IMR-90 (cell line): Measurements from ENCODE around the gene ANTXRL. TPM values are rescaled to one million over a fixed set of nuclear protein-coding genes. Genes with fewer than 3 reads are reported as not detected.

Source experiments
- ATAC-seq: fragments of 200-7000 bp; cut with Tn5 transposase; 2 replicates; pipeline ENCODE4 v1.9.1; 2020; ENCODE audit warnings: low read depth, mild to moderate bottlenecking, moderate library complexity
- BruUV-seq: library from RNA; stranded (reverse); fragments of 400-500 nt; replicated peaks from 2 replicates; lab custom pipeline; 2021; lab: Mats Ljungman, UMichigan
- CTCF ChIA-PET: fragments of 300-600 bp; formaldehyde crosslinking; extraction: SDS; loops from one replicate; lab custom pipeline; 2021; ENCODE audit warnings: antibody characterized with exemption; lab: Yijun Ruan, JAX
- POLR2A ChIA-PET: fragments of 300-600 bp; sonication (Branson Sonifier 250); formaldehyde crosslinking; loops from one replicate; lab custom pipeline; 2022; ENCODE audit warnings: antibody characterized with exemption; ENCODE audit not compliant: unreplicated experiment; lab: Charles Lee
- DNase-seq: peaks from one replicate; pipeline ENCODE4 v3.0.0; 2013
- H2AFZ ChIP-seq: replicated peaks from 2 replicates; pipeline ENCODE3; 2013; ENCODE audit warnings: low read length, mild to moderate bottlenecking; ENCODE audit not compliant: poor library complexity
- H2AK5ac ChIP-seq: 2 replicates; pipeline ENCODE4 v1.6.1; 2013; ENCODE audit warnings: low read depth, low read length, inconsistent platforms
- H2AK9ac ChIP-seq: replicated peaks from 2 replicates; pipeline ENCODE3; 2013; ENCODE audit warnings: mild to moderate bottlenecking, low read depth, low read length, moderate library complexity; ENCODE audit not compliant: poor library complexity
- H2BK120ac ChIP-seq: 2 replicates; pipeline ENCODE4 v1.6.1; 2013; ENCODE audit warnings: low read depth, low read length, inconsistent platforms
- H2BK15ac ChIP-seq: 3 replicates; pipeline ENCODE4 v1.6.1; 2013; ENCODE audit warnings: low read depth, low read length, inconsistent platforms
- H2BK20ac ChIP-seq: 2 replicates; pipeline ENCODE4 v1.6.1; 2013; ENCODE audit warnings: low read depth, mild to moderate bottlenecking, inconsistent platforms, low read length, moderate library complexity
- H2BK5ac ChIP-seq: 2 replicates; pipeline ENCODE4 v1.6.1; 2013; ENCODE audit warnings: mild to moderate bottlenecking, low read depth, low read length, inconsistent platforms; ENCODE audit not compliant: poor library complexity, severe bottlenecking
- H3K14ac ChIP-seq: replicated peaks from 2 replicates; pipeline ENCODE4 v1.6.1; 2013; ENCODE audit warnings: low read depth, low read length, inconsistent platforms
- H3K18ac ChIP-seq: 2 replicates; pipeline ENCODE4 v1.6.1; 2013; ENCODE audit warnings: low read depth, low read length, control low read depth
- H3K23ac ChIP-seq: 2 replicates; pipeline ENCODE4 v1.6.1; 2013; ENCODE audit warnings: low read depth, low read length, inconsistent platforms
- H3K27ac ChIP-seq: 2 replicates; pipeline ENCODE4 v1.5.1; 2013; ENCODE audit warnings: mild to moderate bottlenecking, control low read depth, low read length; ENCODE audit not compliant: insufficient read depth
- H3K27me3 ChIP-seq: 2 replicates; pipeline ENCODE4 v1.6.1; 2013; ENCODE audit warnings: low read length; ENCODE audit not compliant: control insufficient read depth, insufficient read depth
- H3K36me3 ChIP-seq: 2 replicates; pipeline ENCODE4 v1.6.1; 2013; ENCODE audit warnings: low read length, mixed read lengths; ENCODE audit not compliant: control insufficient read depth, insufficient read depth
- H3K4ac ChIP-seq: 2 replicates; pipeline ENCODE4 v1.6.1; 2013; ENCODE audit warnings: low read depth, low read length, inconsistent platforms
- H3K4me1 ChIP-seq: 2 replicates; pipeline ENCODE4 v1.6.1; 2013; ENCODE audit warnings: low read length, mixed read lengths; ENCODE audit not compliant: control insufficient read depth, insufficient read depth
- H3K4me2 ChIP-seq: 2 replicates; pipeline ENCODE4 v1.6.1; 2013; ENCODE audit warnings: low read depth, mild to moderate bottlenecking, control low read depth, low read length, moderate library complexity
- H3K4me3 ChIP-seq: 2 replicates; pipeline ENCODE4 v1.5.1; 2013; ENCODE audit warnings: low read depth, mild to moderate bottlenecking, control low read depth, low read length, moderate library complexity; ENCODE audit not compliant: insufficient read depth
- H3K56ac ChIP-seq: 2 replicates; pipeline ENCODE4 v1.6.1; 2013; ENCODE audit warnings: low read length, inconsistent platforms; ENCODE audit not compliant: insufficient read depth; ENCODE audit errors: extremely low read depth
- H3K79me1 ChIP-seq, 2 experiments: 2 replicates each; pipeline ENCODE4 v1.6.1; 2013; ENCODE audit warnings: low read length in 2 of 2, inconsistent platforms in 1 of 2, low read depth in 1 of 2
- H3K9ac ChIP-seq: 2 replicates; pipeline ENCODE4 v1.6.1; 2013; ENCODE audit warnings: low read depth, low read length, control low read depth
- H3K9me1 ChIP-seq: 2 replicates; pipeline ENCODE4 v1.6.1; 2013; ENCODE audit warnings: low read length, inconsistent platforms; ENCODE audit not compliant: insufficient read depth
- H3K9me3 ChIP-seq: 2 replicates; pipeline ENCODE4 v1.6.1; 2013; ENCODE audit warnings: low read length; ENCODE audit not compliant: control insufficient read depth, insufficient read depth
- H4K20me1 ChIP-seq: 2 replicates; pipeline ENCODE4 v1.6.1; 2013; ENCODE audit warnings: low read length, inconsistent platforms; ENCODE audit not compliant: insufficient read depth
- H4K5ac ChIP-seq: 2 replicates; pipeline ENCODE4 v1.6.1; 2013; ENCODE audit warnings: mild to moderate bottlenecking, low read depth, low read length, control low read depth
- H4K8ac ChIP-seq, 2 experiments: 2 replicates each; pipeline ENCODE4 v1.6.1; 2013; ENCODE audit warnings: low read depth in 2 of 2, low read length in 2 of 2, control low read depth in 1 of 2, inconsistent platforms in 1 of 2
- H4K91ac ChIP-seq: 2 replicates; pipeline ENCODE4 v1.6.1; 2013; ENCODE audit warnings: low read depth, low read length, inconsistent platforms; ENCODE audit not compliant: insufficient read depth
- CHD1 ChIP-seq: IDR thresholded peaks from 2 replicates; pipeline ENCODE4 v1.6.1; 2012; ENCODE audit warnings: low read depth, low read length, improper control_type of control experiment
- RAD21 ChIP-seq: IDR thresholded peaks from 2 replicates; pipeline ENCODE4 v1.6.1; 2012; ENCODE audit warnings: low read length, improper control_type of control experiment
- SMC3 ChIP-seq: fragments of 150-350 bp; IDR thresholded peaks from 2 replicates; pipeline ENCODE4 v1.6.1; 2016; ENCODE audit warnings: low read depth, mild to moderate bottlenecking, antibody characterized with exemption, low read length, moderate library complexity
- WGBS, 2 experiments: methylation state at CpG; one replicate each; pipeline versions ENCODE4 v1.1.5 to v1.1.7; 2013; ENCODE audit warnings: missing lambda C conversion rate in 2 of 2; ENCODE audit not compliant: insufficient read length in 1 of 2; ENCODE audit errors: extremely low coverage in 2 of 2; 5-methylcytosine and 5-hydroxymethylcytosine counted together
- dilution Hi-C: fragments of 300-500 bp; cut with HindIII; formaldehyde crosslinking; loops from one replicate; pipeline ENCODE4 v1.14.3; 2018; ENCODE audit warnings: low sequenced_read_pairs; ENCODE audit not compliant: unreplicated experiment
- in situ Hi-C: fragments of 300-500 bp; cut with MboI; formaldehyde crosslinking; loops from 3 replicates; pipeline ENCODE4 v1.14.3; 2019; ENCODE audit warnings: low sequenced_read_pairs, inconsistent platforms, mixed read lengths
- intact Hi-C: fragments of 100-400 bp; cut with micrococcal nuclease; formaldehyde crosslinking; loops from 2 replicates; pipeline ENCODE4 v1.10.0; 2022
- polyA plus RNA-seq, 3 experiments: library from polyadenylated mRNA; depleted of rRNA; stranded (reverse); fragments of >200 nt; gene quantifications; 2 replicates each; pipeline ENCODE4 v1.2.3, GENCODE V29; 2012; ENCODE audit warnings: low replicate concordance in 1 of 3
- total RNA-seq: library from RNA; depleted of rRNA; stranded (reverse); fragments of >200 nt; gene quantifications from 2 replicates; pipeline ENCODE4 v1.2.3, GENCODE V29; 2012
- TF ChIP-seq, protein P1 (sequence below): conservative IDR thresholded peaks from 2 replicates; pipeline ENCODE4 v1.5.1; 2012; ENCODE audit warnings: mild to moderate bottlenecking, low read depth, low read length, improper control_type of control experiment

ANTXRL gene
- total and polyA plus RNA-seq, 2 of the 4 experiments (the other 2 are of a cell fraction): not detected

DNA sequence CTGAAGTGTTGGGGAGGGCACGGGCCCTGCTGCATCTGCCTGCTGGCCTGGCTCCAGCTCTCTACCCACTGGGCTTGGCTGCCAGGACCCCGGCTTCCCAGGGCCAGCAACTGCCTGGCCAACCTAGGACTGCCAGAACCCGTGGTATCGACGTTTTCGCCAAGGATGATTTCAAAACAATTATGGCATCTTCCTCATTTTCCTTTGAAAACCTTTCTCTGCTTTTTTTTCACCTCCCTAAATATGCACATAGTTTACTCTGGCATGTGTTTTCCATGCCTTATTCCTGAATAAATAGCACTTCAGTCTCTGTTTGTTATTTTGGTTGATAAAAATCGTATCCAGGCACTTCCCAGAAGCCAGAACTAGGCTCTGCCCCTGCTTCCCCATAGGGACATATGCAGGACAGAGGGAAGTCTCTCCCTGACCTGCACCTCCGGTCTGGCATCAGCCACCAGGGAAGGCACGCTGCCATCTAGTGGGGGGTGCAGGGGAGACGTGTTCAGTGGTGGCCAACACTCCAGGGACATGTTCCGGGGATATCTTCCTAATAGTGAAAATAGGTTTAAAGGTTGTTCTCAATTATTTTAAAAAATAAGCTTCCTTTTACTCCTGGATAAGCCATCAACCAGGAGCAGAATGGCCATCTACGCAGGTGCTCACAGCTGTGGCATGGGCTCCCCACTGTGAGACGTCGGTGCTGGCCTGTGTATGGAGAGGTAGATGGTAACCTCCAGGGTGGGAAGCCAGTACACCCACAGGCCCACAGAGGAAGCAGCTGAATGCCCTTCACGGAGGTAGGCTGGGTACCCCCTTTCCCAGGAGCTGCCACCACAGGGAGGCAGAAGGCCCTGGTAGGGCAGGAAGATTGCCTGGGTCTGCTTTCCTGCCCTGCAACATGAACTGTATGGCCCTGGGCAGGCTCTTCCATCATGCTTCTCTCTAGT is 30.7 kb upstream of the ANTXRL start:
- Histone ChIP-seq H3K9me1 (no peaks in the 10 kb centered on the region), H4K8ac (no peak overlapping the region), H3K36me3 (no peaks in the 10 kb centered on the region), H3K14ac (no peak overlapping the region), H3K4me3 (no peak overlapping the region), H2BK120ac (no peak overlapping the region), H2AK5ac (no peak overlapping the region), H3K9me3 (no peaks in the 10 kb centered on the region), H4K20me1 (no peaks in the 10 kb centered on the region), H3K4me1 (0 out of 2 replicates have a peak, but pooled peaks cover 2% of the 10 kb centered on the region), H4K5ac (no peak overlapping the region), H3K27me3 (peaks cover 15% of the 10 kb centered on the region), H3K9ac (no peak overlapping the region), H3K79me1 (no peaks in the 10 kb centered on the region), H3K23ac (no peak overlapping the region), H3K27ac (no peak overlapping the region), H3K4me2 (no peak overlapping the region), H2AFZ (peak overlapping the region; percentile 41), H3K18ac (no peak overlapping the region), H2AK9ac (no peak overlapping the region), H2BK5ac (no peak overlapping the region), H4K91ac (no peak overlapping the region), H2BK15ac (no peak overlapping the region), H2BK20ac (no peak overlapping the region), H3K4ac (no peak overlapping the region; the same call in 1 of the 2 replicates), H3K56ac (no peak overlapping the region)
- peak; percentile 21; the same call in 1 of the 2 replicates for TF ChIP-seq RAD21
- TF ChIP-seq, protein P1, sequence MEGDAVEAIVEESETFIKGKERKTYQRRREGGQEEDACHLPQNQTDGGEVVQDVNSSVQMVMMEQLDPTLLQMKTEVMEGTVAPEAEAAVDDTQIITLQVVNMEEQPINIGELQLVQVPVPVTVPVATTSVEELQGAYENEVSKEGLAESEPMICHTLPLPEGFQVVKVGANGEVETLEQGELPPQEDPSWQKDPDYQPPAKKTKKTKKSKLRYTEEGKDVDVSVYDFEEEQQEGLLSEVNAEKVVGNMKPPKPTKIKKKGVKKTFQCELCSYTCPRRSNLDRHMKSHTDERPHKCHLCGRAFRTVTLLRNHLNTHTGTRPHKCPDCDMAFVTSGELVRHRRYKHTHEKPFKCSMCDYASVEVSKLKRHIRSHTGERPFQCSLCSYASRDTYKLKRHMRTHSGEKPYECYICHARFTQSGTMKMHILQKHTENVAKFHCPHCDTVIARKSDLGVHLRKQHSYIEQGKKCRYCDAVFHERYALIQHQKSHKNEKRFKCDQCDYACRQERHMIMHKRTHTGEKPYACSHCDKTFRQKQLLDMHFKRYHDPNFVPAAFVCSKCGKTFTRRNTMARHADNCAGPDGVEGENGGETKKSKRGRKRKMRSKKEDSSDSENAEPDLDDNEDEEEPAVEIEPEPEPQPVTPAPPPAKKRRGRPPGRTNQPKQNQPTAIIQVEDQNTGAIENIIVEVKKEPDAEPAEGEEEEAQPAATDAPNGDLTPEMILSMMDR: peak; percentile 41
- TF ChIP-seq SMC3: peak; percentile 30
- TF ChIP-seq CHD1: no peak
- DNase-seq: peak; percentile 12
- ChIA-PET POLR2A (no interaction called here), CTCF (no interaction called here)
- in situ Hi-C loops: no loop called here
- WGBS, 2 experiments: no CpG with 5 or more reads among the region's 15 CpGs
- intact Hi-C loops: no loop called here
- dilution Hi-C loops: no loop called here
- ATAC-seq: peak; percentile 79
- no TSS peak for BruUV-seq
